CD4-positive, alpha-beta T cell treated with Interleukin-6 at 100 ng/mL for 8 hours (primary cell): ENCODE results near the gene C1QTNF8.

ENCODE experiments used
- DNase-seq: peaks from one replicate; pipeline ENCODE4 v3.0.0-alpha.2; 2020; ENCODE audit warnings: mixed read lengths, low spot score

The C1QTNF8 gene

GRCh38 chr16:1045310-1045992 lies 50.6 kb downstream of the C1QTNF8 start:
- no peak for DNase-seq

DNA sequence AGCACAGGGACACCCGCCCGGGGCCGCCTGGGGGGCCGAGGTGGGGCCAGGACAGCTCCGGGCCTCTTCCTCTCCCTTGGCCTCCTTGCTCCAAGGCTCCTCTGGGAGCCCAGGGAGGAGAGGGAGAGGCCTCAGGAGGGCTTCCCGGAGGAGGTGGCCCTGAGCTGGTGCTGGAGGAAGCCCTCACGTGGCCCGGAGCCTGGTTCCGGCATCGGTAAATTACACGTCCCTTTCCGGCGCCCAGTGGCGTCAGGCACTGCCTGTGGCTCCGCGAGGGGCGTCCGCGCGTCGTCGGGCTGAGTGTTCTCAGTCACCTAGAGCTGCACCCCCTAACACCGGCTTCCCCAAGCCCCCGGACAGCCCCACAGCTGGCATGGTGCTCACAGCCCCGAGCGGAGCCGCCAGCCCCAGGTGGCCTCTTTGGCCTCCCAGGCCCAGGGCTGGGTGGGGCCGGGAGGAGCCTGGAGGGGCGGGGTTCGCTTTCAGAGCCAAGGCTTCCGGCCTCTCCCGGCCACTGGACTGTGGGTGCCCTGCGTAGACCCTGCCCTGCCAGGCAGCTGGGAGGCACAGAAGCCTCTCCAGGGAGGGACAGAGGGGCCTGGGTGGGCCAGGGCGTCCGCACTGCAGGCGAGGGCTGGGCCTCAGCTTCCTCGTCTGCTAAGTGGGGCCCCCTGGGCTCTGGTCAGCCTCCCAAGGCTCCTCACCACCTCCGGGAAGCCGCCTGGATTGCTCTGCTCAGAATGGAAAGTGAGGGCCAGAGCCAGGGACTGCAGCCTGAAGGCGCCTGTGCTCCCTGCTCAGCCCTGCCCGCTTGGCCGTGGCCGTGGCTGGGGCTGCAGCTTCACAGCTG lies 51.4 kb downstream of the C1QTNF8 start:
- DNase-seq: no peak

GRCh38 chr16:1043881-1044451 lies 52.1 kb downstream of the C1QTNF8 start:
- DNase-seq: no peak

- no peak for DNase-seq
These were observed 53.2 kb downstream of the C1QTNF8 start for GRCh38 chr16:1042866-1043265.

GRCh38 chr16:1042049-1042744 lies 53.8 kb downstream of the C1QTNF8 start:
- DNase-seq: no peak

- no peak for DNase-seq
These were observed 55.7 kb downstream of the C1QTNF8 start for GRCh38 chr16:1040346-1040745.

- DNase-seq: no peak
These were observed 56.3 kb downstream of the C1QTNF8 start for GRCh38 chr16:1039762-1040161.

- no peak for DNase-seq
These were observed 57.1 kb downstream of the C1QTNF8 start for GRCh38 chr16:1038932-1039331.
